Mesenchymal stem cell (in vitro differentiated cells and primary cell): Measurements from ENCODE around the gene RAB3GAP1.
A peak's percentile ranks its signal among the peaks of the same experiment; 100 is the strongest.

Experiments
- DNase-seq: peaks from one replicate; pipeline ENCODE4 v3.0.0-alpha.2; 2013
- H2AFZ ChIP-seq: one replicate; pipeline ENCODE4 v1.6.1; 2013; ENCODE audit warnings: low read depth, mild to moderate bottlenecking, control low read depth, inconsistent platforms, low read length, moderate library complexity
- H2AK5ac ChIP-seq: 2 replicates; pipeline ENCODE4 v1.6.1; 2013; ENCODE audit warnings: low read length, moderate library complexity, mild to moderate bottlenecking, inconsistent platforms; ENCODE audit not compliant: severe bottlenecking
- H2BK120ac ChIP-seq: one replicate; pipeline ENCODE4 v1.6.1; 2013; ENCODE audit warnings: low read depth, mild to moderate bottlenecking, inconsistent platforms, low read length, moderate library complexity
- H2BK12ac ChIP-seq, 2 experiments: one replicate each; pipeline ENCODE4 v1.6.1; 2013; ENCODE audit warnings: inconsistent platforms in 2 of 2, low read length in 2 of 2, mild to moderate bottlenecking in 2 of 2, moderate library complexity in 2 of 2, control low read depth in 1 of 2
- H2BK15ac ChIP-seq: one replicate; pipeline ENCODE4 v1.6.1; 2013; ENCODE audit warnings: mild to moderate bottlenecking, low read depth, inconsistent platforms; ENCODE audit not compliant: poor library complexity, severe bottlenecking
- H2BK5ac ChIP-seq: 2 replicates; pipeline ENCODE4 v1.6.1; 2013; ENCODE audit warnings: low read depth, mild to moderate bottlenecking, low read length, control low read depth, inconsistent platforms; ENCODE audit not compliant: poor library complexity, severe bottlenecking
- H3K14ac ChIP-seq, 2 experiments: one replicate each; pipeline ENCODE4 v1.6.1; 2013; ENCODE audit warnings: inconsistent platforms in 2 of 2, low read length in 2 of 2, control low read depth in 1 of 2, mild to moderate bottlenecking in 1 of 2, moderate library complexity in 1 of 2
- H3K18ac ChIP-seq, 2 experiments: one replicate each; pipeline ENCODE4 v1.6.1; 2013; ENCODE audit warnings: inconsistent platforms in 2 of 2, low read length in 2 of 2, control low read depth in 1 of 2, low read depth in 1 of 2, mild to moderate bottlenecking in 1 of 2
- H3K23ac ChIP-seq, 2 experiments: one replicate each; pipeline ENCODE4 v1.6.1; 2013; ENCODE audit warnings: inconsistent platforms in 2 of 2, low read length in 2 of 2, mild to moderate bottlenecking in 2 of 2, moderate library complexity in 2 of 2, control low read depth in 1 of 2
- H3K27ac ChIP-seq: 2 replicates; pipeline ENCODE4 v1.5.1; 2013; ENCODE audit warnings: mild to moderate bottlenecking, moderate library complexity, low read length, control low read depth, inconsistent platforms; ENCODE audit not compliant: poor library complexity, severe bottlenecking
- H3K27me3 ChIP-seq, 2 experiments: 2 replicates each; pipeline versions ENCODE4 v1.6.1 to v1.7.0; 2013; ENCODE audit warnings: low read length in 2 of 2, mild to moderate bottlenecking in 2 of 2, moderate library complexity in 2 of 2, control low read depth in 1 of 2, inconsistent platforms in 1 of 2; ENCODE audit not compliant: control insufficient read depth in 1 of 2, insufficient read depth in 1 of 2
- H3K36me3 ChIP-seq, 2 experiments: 2 replicates each; pipeline versions ENCODE4 v1.6.1 to v1.7.0; 2013; ENCODE audit warnings: low read length in 2 of 2, control low read depth in 1 of 2, inconsistent platforms in 1 of 2, low read depth in 1 of 2, mild to moderate bottlenecking in 1 of 2; ENCODE audit not compliant: insufficient read depth in 2 of 2, control insufficient read depth in 1 of 2
- H3K4ac ChIP-seq, 2 experiments: one replicate each; pipeline ENCODE4 v1.6.1; 2013; ENCODE audit warnings: inconsistent platforms in 2 of 2, low read length in 2 of 2, mild to moderate bottlenecking in 2 of 2, moderate library complexity in 2 of 2, control low read depth in 1 of 2, low read depth in 1 of 2
- H3K4me1 ChIP-seq: 2 replicates; pipeline ENCODE4 v1.6.1; 2013; ENCODE audit warnings: low read depth, low read length, control low read depth; ENCODE audit not compliant: control insufficient read depth, insufficient read depth
- H3K4me2 ChIP-seq: 2 replicates; pipeline ENCODE4 v1.6.1; 2013; ENCODE audit warnings: low read length, mild to moderate bottlenecking, inconsistent platforms; ENCODE audit not compliant: poor library complexity, severe bottlenecking
- H3K4me3 ChIP-seq, 2 experiments: 2 replicates each; pipeline versions ENCODE4 v1.5.1 to v1.7.0; 2013; ENCODE audit warnings: low read length in 2 of 2, mild to moderate bottlenecking in 2 of 2, control low read depth in 1 of 2, low read depth in 1 of 2; ENCODE audit not compliant: insufficient read depth in 1 of 2
- H3K79me1 ChIP-seq: replicated peaks from 2 replicates; pipeline ENCODE4 v1.6.1; 2013; ENCODE audit warnings: mild to moderate bottlenecking, control low read depth, low read length, inconsistent platforms; ENCODE audit not compliant: poor library complexity, severe bottlenecking
- H3K9ac ChIP-seq: 2 replicates; pipeline ENCODE4 v1.7.0; 2013; ENCODE audit warnings: mild to moderate bottlenecking, low read length, moderate library complexity
- H3K9me3 ChIP-seq: 2 replicates; pipeline ENCODE4 v1.7.0; 2013; ENCODE audit warnings: mild to moderate bottlenecking, low read length; ENCODE audit not compliant: control insufficient read depth
- H4K8ac ChIP-seq: one replicate; pipeline ENCODE4 v1.6.1; 2013; ENCODE audit warnings: inconsistent platforms, mild to moderate bottlenecking, low read length, moderate library complexity
- H4K91ac ChIP-seq: one replicate; pipeline ENCODE4 v1.6.1; 2013; ENCODE audit warnings: mild to moderate bottlenecking, low read length, inconsistent platforms
- WGBS: methylation state at CpG from one replicate; pipeline ENCODE4 v1.1.7; 2013; ENCODE audit warnings: mixed read lengths; 5-methylcytosine and 5-hydroxymethylcytosine counted together

Gene RAB3GAP1

GRCh38 chr2:135022952-135023880, 28.9 kb upstream of the RAB3GAP1 start:
- no peak overlapping the region for H2AK5ac ChIP-seq
- no peak overlapping the region for H3K9ac ChIP-seq
- no peaks in the 10 kb centered on the region for H3K36me3 ChIP-seq
- no peak overlapping the region for H4K91ac ChIP-seq
- no peak overlapping the region for H3K27ac ChIP-seq
- DNase-seq = no peak
- no peak overlapping the region for H3K4me2 ChIP-seq
- no peaks in the 10 kb centered on the region for H3K9me3 ChIP-seq
- H3K4me1 ChIP-seq = no peaks in the 10 kb centered on the region
- H2BK5ac ChIP-seq = no peak overlapping the region
- no peak overlapping the region for H2BK12ac ChIP-seq
- no peaks in the 10 kb centered on the region for H3K79me1 ChIP-seq
- WGBS = 83% methylated on average over 9 of the region's 10 CpGs
- no peak overlapping the region for H3K4me3 ChIP-seq
- H3K23ac ChIP-seq = no peak overlapping the region
- no peak overlapping the region for H3K18ac ChIP-seq
- no peak overlapping the region for H3K4ac ChIP-seq
- no peak overlapping the region for H4K8ac ChIP-seq
- no peak overlapping the region for H2BK15ac ChIP-seq
- no peak overlapping the region for H2BK120ac ChIP-seq
- H3K27me3 ChIP-seq = peaks cover 0 to 3% of the 10 kb centered on the region in 2 experiments
- no peak overlapping the region for H2AFZ ChIP-seq
- H3K14ac ChIP-seq = no peak overlapping the region

GRCh38 chr2:135023886-135024485, 28.1 kb upstream of the RAB3GAP1 start:
- H3K9me3 ChIP-seq = no peaks in the 10 kb centered on the region
- H2AFZ ChIP-seq = no peak overlapping the region
- no peak overlapping the region for H2AK5ac ChIP-seq
- no peak overlapping the region for H2BK15ac ChIP-seq
- H3K4ac ChIP-seq = no peak overlapping the region
- no peak overlapping the region for H3K14ac ChIP-seq
- H3K4me1 ChIP-seq = no peaks in the 10 kb centered on the region
- H2BK12ac ChIP-seq = no peak overlapping the region
- H3K79me1 ChIP-seq = no peaks in the 10 kb centered on the region
- H3K23ac ChIP-seq = no peak overlapping the region
- no peak overlapping the region for H4K91ac ChIP-seq
- H2BK120ac ChIP-seq = no peak overlapping the region
- no peak overlapping the region for H3K27ac ChIP-seq
- no peak overlapping the region for H3K4me3 ChIP-seq
- no peak overlapping the region for H2BK5ac ChIP-seq
- no peak for DNase-seq
- 83% methylated on average over 5 of the region's 5 CpGs for WGBS
- H3K4me2 ChIP-seq = no peak overlapping the region
- H4K8ac ChIP-seq = no peak overlapping the region
- no peak overlapping the region for H3K18ac ChIP-seq
- H3K9ac ChIP-seq = no peak overlapping the region
- no peaks in the 10 kb centered on the region for H3K36me3 ChIP-seq
- peaks cover 0 to 3% of the 10 kb centered on the region in 2 experiments for H3K27me3 ChIP-seq

DNA sequence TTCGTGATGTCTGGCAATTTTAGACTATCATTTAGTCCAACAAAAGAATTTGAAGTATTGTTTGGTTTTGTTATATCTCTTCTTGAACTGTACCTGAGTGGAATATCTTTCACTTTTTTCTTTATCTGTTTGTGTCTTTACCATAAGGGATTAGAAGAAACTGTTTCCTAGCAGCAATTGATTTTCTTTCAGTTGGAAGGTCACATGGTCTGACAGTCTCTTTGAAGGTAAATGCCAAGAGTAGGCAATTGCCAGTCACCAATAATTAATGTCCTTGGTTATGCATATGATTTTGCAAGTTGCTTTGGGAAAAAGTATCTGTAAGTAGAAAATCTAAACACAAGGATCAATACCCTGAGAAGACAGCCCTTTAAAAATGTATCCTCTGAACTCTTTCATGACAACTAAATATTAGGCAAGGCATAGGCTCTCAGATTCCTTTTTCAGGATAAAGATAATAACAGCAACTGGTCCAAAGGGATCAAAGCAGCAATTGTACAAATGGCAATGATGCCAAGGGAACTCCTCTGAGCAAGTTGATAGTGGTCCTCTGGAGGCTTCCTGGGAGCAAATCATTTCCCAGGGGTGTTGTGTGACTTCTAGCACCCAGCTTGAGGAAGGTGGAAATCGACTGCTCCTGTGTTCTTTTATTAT, 22.5 kb upstream of the RAB3GAP1 start:
- no peaks in the 10 kb centered on the region for H3K9me3 ChIP-seq

GRCh38 chr2:135030826-135031225, 21.3 kb upstream of the RAB3GAP1 start:
- WGBS = 100% methylated on average over 1 of the region's 1 CpG
- no peak overlapping the region for H2AFZ ChIP-seq

More for the DNA sequence above, 22.5 kb upstream of the RAB3GAP1 start:
- H3K4me1 ChIP-seq = no peaks in the 10 kb centered on the region
- no peak overlapping the region for H4K91ac ChIP-seq
- no peak for DNase-seq
- H2BK5ac ChIP-seq = no peak overlapping the region
- no peak overlapping the region for H3K4ac ChIP-seq
- no peak overlapping the region for H2AFZ ChIP-seq
- H3K36me3 ChIP-seq = no peaks in the 10 kb centered on the region
- no peak overlapping the region for H3K14ac ChIP-seq
- H2AK5ac ChIP-seq = no peak overlapping the region
- no peak overlapping the region for H2BK120ac ChIP-seq
- no peak overlapping the region for H3K18ac ChIP-seq
- H3K4me3 ChIP-seq = no peak overlapping the region
- H3K27me3 ChIP-seq = no peaks in the 10 kb centered on the region
- no peaks in the 10 kb centered on the region for H3K79me1 ChIP-seq
- no peak overlapping the region for H3K9ac ChIP-seq
- H3K4me2 ChIP-seq = no peak overlapping the region
- H4K8ac ChIP-seq = no peak overlapping the region
- H2BK15ac ChIP-seq = no peak overlapping the region
- no peak overlapping the region for H3K27ac ChIP-seq
- WGBS = 20% methylated on average over 1 of the region's 2 CpGs
- H3K23ac ChIP-seq = no peak overlapping the region
- no peak overlapping the region for H2BK12ac ChIP-seq

More at GRCh38 chr2:135030826-135031225, 21.3 kb upstream of the RAB3GAP1 start:
- H2BK12ac ChIP-seq = no peak overlapping the region
- no peak overlapping the region for H3K23ac ChIP-seq
- no peak overlapping the region for H3K27ac ChIP-seq
- peak; percentile 54 for DNase-seq
- no peak overlapping the region for H4K91ac ChIP-seq
- no peak overlapping the region for H2BK120ac ChIP-seq
- H3K79me1 ChIP-seq = no peaks in the 10 kb centered on the region
- no peaks in the 10 kb centered on the region for H3K4me1 ChIP-seq
- no peak overlapping the region for H3K4ac ChIP-seq
- no peaks in the 10 kb centered on the region for H3K36me3 ChIP-seq
- H3K9ac ChIP-seq = no peak overlapping the region
- no peaks in the 10 kb centered on the region for H3K27me3 ChIP-seq
- no peak overlapping the region for H2AK5ac ChIP-seq
- H2BK15ac ChIP-seq = no peak overlapping the region
- no peak overlapping the region for H3K18ac ChIP-seq
- no peaks in the 10 kb centered on the region for H3K9me3 ChIP-seq
- H3K4me2 ChIP-seq = no peak overlapping the region
- H4K8ac ChIP-seq = no peak overlapping the region
- no peak overlapping the region for H2BK5ac ChIP-seq
- no peak overlapping the region for H3K4me3 ChIP-seq
- H3K14ac ChIP-seq = no peak overlapping the region
